Measurements from ENCODE around the gene ITGBL1.
A peak's percentile ranks its signal among the peaks of the same experiment; 100 is the strongest.

The ITGBL1 gene

DNA sequence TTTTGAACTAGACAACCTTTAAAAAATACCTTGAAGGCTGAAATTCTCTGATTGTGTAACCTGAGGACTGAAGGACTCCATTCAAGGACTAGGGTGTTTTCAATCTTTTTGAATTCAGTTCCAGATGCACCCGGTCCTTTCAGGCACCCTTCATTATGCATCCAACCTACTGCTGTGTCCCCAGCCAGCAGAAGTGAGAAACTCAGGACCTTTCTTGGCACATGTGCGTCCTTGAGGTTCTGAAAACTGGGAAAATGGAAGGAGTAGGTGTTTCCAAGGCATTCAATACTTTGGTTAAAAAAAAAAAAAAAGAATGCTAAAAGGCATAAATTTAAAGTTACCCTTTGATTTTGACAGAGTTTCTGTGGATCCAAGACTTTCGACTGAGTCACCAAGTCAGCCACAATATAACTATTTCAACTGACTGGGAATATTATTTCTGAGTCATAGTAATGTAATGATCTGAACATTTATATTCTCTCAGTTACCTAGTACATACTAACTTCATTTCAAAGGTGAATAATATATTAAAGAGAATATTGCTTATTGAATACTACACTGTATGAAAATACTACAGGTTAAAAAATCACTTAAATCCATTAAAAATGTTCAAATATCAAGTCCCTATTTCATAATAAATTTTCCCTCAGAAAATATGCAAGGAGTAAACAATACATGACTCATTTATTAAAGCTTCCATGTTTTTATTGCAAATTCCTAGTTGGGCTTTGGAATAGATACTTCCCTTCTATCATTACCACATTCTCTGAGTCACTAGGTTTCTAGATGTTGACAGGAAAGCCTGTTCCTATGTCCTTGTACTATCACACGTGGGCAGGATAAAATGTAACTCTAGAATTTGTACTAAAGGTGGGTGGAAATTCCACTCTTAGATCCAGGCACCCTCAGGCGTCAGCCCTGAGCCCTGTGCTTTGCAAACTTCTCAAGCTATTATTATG is 2.4 kb upstream of the ITGBL1 start:
- peak overlapping the region in 3 of 21 experiments; percentile 18 to 56 (median 53) for H3K27ac ChIP-seq
- H3K4me3 ChIP-seq, result no peak overlapping the region

DNA sequence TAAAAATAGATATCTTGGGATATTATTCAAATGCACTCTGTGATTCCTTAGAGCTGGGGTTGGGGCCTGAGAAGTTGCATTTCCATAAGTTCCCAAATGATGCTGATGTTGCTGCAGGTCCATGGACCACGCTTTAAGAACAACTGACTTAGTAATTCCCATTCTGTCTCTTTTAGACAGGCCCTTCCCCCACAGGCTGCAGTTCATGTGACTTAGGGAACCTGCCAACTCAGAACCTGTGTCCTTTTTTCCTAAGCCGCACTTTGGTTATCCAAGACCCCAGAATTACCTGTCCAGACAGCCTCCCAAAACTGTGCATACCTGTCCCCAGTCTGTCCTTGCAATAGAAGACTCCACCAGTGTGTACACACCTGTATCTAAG is 1.7 kb upstream of the ITGBL1 start:
- no peak overlapping the region for H3K4me3 ChIP-seq
- peak overlapping the region in 2 of 21 experiments; percentile 53 to 56 for H3K27ac ChIP-seq

DNA sequence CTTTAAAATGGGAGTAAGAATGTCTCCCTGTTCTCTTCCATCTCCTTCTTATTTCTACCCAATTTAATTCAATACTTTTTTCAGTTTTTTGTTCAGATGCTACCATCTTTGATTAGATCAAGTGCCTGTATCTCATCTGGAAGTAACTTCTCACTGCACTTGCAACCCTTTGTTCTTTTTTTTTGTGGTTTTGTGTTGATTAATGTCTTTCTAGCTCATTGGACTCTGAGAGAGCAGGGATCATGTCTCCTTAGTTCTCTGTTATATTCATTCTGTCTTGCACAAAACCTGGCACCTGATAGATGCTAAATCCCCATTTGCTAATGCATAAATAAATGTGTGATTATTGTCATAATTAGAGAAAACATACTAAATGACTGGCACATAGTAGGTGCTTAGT is 834 bp upstream of the ITGBL1 start:
- H3K4me3 ChIP-seq, result no peak overlapping the region
- peak overlapping the region in 1 of 21 experiments; percentile 64 for H3K27ac ChIP-seq

DNA sequence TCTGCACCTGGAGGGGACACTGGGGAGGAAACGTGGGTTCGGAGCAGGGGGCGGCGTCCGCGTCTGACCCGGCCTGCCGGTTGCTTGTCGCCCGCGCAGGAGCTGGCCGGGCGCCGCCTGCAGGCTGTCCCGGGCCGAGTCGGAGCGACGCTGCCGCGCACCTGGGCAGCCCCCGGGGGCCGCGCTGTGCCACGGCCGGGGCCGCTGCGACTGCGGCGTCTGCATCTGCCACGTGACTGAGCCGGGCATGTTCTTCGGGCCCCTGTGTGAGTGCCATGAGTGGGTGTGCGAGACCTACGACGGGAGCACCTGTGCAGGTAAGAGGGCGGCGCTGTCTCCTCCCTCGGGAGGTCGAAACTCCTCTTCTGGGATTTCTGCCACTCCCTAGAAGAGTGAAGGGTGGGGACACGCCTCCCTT is 1.3 kb downstream of the ITGBL1 start:
- H3K4me3 ChIP-seq, result peak overlapping the region; percentile 16 to 48 (median 26)
- H3K27ac ChIP-seq, result peak overlapping the region in 11 of 21 experiments; percentile 18 to 79 (median 45)

DNA sequence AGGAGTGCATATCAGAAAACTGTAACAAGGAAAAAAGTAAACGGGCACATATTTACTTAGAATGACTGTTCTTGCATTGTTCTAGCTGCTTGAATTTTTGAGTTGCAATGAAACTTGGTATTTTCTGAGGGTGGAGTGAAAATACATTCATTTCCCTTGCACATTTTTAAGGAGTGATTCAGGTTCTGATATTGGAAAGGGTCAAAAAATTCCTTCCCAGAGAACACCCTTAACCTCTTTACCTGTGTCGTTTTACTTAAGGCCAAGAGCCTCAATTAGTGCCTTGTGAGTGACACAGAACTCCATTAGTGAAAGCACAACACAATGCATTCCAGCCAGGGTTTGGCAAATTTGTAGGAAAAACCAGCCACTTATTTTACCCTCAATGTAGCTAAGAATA is 2.3 kb downstream of the ITGBL1 start:
- Histone ChIP-seq H3K4me3 (no peak overlapping the region), H3K27ac (peak overlapping the region in 2 of 21 experiments; percentile 0 to 74)

- Histone ChIP-seq H3K27ac (peak overlapping the region in 2 of 21 experiments; percentile 26 to 39), H3K4me3 (no peak overlapping the region)
Observed at GRCh38 chr13:101455863-101456262, 3.4 kb downstream of the ITGBL1 start.

DNA sequence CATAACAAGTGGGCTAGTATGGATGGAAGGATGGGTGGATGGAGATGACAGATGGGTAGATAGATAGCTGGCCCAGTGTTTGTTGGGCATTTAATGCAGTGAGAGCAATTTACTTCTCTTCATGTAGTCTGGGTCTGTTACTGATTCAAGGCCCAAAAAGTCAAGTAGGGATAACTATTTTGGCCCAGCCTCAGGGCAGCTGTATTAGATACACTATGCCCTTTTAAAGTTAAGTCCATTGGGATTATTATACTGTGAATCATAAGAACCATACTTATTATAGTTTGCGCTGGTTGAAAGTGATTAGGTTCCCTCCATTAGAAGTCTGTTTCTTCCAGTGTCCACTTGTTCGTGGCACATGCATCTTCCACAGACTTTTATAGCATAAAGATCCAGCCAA is 4.7 kb downstream of the ITGBL1 start:
- Histone ChIP-seq H3K4me3 (no peak overlapping the region), H3K27ac (no peak overlapping the region)

DNA sequence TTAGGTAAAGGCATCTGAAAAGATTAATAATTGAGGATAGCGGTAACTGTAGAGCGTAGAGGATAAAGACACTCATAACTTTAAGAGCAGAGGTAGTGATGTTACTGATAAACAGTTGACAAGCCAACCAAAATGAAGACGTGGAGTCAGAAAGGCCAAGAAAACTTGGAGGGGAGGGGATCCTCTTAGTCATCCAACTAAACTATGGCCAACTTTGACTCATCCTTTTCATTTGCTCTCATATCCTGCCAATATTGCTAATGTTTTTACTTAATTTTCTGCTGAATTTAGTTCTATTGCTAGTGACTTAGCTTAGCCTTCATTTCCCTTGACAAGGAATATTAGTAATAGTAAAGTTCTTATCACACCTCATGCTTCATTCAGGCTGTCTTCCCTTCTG is 13.4 kb downstream of the ITGBL1 start:
- Histone ChIP-seq H3K27ac (no peak overlapping the region), H3K4me3 (no peak overlapping the region)

GRCh38 chr13:101467415-101467814 is 14.9 kb downstream of the ITGBL1 start:
- Histone ChIP-seq H3K27ac (no peak overlapping the region), H3K4me3 (no peak overlapping the region)

GRCh38 chr13:101473458-101473857 is 21.0 kb downstream of the ITGBL1 start:
- Histone ChIP-seq H3K27ac (no peak overlapping the region), H3K4me3 (no peak overlapping the region)

- Histone ChIP-seq H3K27ac (no peak overlapping the region), H3K4me3 (no peak overlapping the region)
Observed at GRCh38 chr13:101474419-101474957, 22.0 kb downstream of the ITGBL1 start.

GRCh38 chr13:101475536-101475935 is 23.1 kb downstream of the ITGBL1 start:
- Histone ChIP-seq H3K4me3 (no peak overlapping the region), H3K27ac (no peak overlapping the region)

DNA sequence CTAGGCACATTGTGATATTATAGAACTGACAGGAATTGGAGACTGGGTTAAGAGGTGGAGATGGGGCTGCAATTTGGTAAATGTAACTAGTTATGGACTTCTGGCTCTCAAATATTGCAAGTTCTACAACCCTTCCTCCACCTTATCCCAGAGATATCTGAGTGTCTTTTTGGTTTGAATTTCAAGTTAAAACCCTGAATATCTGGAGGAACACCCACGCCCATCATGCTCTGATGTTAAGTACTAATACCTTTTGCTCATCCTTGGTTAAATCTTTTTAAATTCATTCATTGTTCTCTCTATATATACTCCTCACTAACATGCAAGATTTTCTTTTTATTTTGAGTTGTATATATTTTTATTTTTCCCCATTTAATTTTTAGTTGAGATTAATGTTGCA is 28.9 kb downstream of the ITGBL1 start:
- H3K27ac ChIP-seq, result no peak overlapping the region
- H3K4me3 ChIP-seq, result no peak overlapping the region

- H3K4me3 ChIP-seq, result no peak overlapping the region
- H3K27ac ChIP-seq, result no peak overlapping the region
Observed at GRCh38 chr13:101486708-101487437, 34.4 kb downstream of the ITGBL1 start.

DNA sequence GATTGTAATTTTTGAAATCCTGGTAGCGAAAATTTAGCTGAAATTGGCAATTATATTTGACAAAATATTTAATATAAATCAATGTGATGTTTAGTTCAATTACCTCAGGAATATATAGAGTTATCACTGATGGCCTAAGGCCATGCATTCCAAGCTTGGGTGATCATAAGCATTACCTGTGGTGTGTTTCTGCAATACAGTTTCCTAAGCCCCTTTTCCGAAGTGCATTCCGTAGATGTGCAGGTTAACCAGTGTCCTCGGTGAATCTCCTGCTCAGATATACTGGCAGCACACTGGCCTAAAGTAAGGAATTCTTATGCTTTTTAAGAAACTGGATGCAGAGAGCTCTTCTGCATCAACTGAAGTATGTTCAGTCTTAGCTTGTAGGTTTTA is 35.0 kb downstream of the ITGBL1 start:
- Histone ChIP-seq H3K27ac (no peak overlapping the region), H3K4me3 (no peak overlapping the region)

DNA sequence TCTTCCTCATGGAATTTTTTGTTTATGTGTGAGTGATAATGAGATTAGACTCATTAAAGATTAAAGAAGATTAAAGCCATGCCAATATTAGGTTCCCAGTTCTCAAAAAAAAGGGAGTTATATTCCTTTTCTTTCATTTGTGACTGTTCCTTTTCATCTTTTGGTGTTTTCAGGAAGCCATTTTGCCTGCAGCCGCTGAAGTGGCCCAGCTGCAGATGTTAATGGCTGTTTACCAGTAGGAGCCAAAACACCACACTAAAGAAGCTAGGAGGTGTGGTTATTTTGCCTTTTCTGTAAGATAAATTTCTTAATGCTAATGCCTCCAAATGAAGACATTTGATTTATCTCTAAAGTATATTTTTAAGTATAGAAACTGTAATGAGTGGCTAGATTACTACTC is 36.3 kb downstream of the ITGBL1 start:
- Histone ChIP-seq H3K27ac (no peak overlapping the region), H3K4me3 (no peak overlapping the region)

- no peak overlapping the region for H3K27ac ChIP-seq
- no peak overlapping the region for H3K4me3 ChIP-seq
Observed at GRCh38 chr13:101489643-101490405, 37.3 kb downstream of the ITGBL1 start.

- Histone ChIP-seq H3K4me3 (no peak overlapping the region), H3K27ac (no peak overlapping the region)
Observed at GRCh38 chr13:101490406-101491015, 38.0 kb downstream of the ITGBL1 start.

- Histone ChIP-seq H3K4me3 (no peak overlapping the region), H3K27ac (no peak overlapping the region)
Observed at GRCh38 chr13:101492251-101492910, 39.9 kb downstream of the ITGBL1 start.
